Measurements from ENCODE around the gene SLC5A1. TPM values are rescaled to one million over a fixed set of nuclear protein-coding genes. Genes with fewer than 3 reads are reported as not detected.

The SLC5A1 gene
- total RNA-seq, 4 donors from 2014 or later = 0.38 to 20.6 (median 11.3) TPM

- no peak for DNase-seq
- Histone ChIP-seq H3K9me3 (no peaks in the 10 kb centered on the region), H3K36me3 (no peaks in the 10 kb centered on the region), H3K4me1 (no peaks in the 10 kb centered on the region), H3K4me3 (no peak overlapping the region), H3K27me3 (peaks cover 0 to 28% (median 0%) of the 10 kb centered on the region in 4 donors), H3K27ac (no peak overlapping the region)
- no peak for TF ChIP-seq POLR2A (IDR thresholded peaks at IDR 0.05)
- TF ChIP-seq, protein P1, sequence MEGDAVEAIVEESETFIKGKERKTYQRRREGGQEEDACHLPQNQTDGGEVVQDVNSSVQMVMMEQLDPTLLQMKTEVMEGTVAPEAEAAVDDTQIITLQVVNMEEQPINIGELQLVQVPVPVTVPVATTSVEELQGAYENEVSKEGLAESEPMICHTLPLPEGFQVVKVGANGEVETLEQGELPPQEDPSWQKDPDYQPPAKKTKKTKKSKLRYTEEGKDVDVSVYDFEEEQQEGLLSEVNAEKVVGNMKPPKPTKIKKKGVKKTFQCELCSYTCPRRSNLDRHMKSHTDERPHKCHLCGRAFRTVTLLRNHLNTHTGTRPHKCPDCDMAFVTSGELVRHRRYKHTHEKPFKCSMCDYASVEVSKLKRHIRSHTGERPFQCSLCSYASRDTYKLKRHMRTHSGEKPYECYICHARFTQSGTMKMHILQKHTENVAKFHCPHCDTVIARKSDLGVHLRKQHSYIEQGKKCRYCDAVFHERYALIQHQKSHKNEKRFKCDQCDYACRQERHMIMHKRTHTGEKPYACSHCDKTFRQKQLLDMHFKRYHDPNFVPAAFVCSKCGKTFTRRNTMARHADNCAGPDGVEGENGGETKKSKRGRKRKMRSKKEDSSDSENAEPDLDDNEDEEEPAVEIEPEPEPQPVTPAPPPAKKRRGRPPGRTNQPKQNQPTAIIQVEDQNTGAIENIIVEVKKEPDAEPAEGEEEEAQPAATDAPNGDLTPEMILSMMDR (IDR thresholded peaks at IDR 0.05) = no peak
- intact Hi-C loops (cut with DNase I) = no loop called here
- 56 to 61% methylated on average over 4 of the region's 4 CpGs for WGBS, 2 donors
These were observed 26.7 kb downstream of the SLC5A1 start for GRCh38 chr22:32069579-32070372.

GRCh38 chr22:32073262-32073661 is 30.2 kb downstream of the SLC5A1 start:
- no peak for TF ChIP-seq POLR2A (IDR thresholded peaks at IDR 0.05)
- TF ChIP-seq, protein P1 (IDR thresholded peaks at IDR 0.05) = no peak
- peaks cover 0 to 29% (median 0%) of the 10 kb centered on the region in 4 donors for H3K27me3 ChIP-seq
- DNase-seq = no peak
- H3K27ac ChIP-seq = no peak overlapping the region
- 74 to 78% methylated on average over 7 of the region's 7 CpGs for WGBS, 2 donors
- no peaks in the 10 kb centered on the region for H3K4me1 ChIP-seq
- no peaks in the 10 kb centered on the region for H3K9me3 ChIP-seq
- no peaks in the 10 kb centered on the region for H3K36me3 ChIP-seq
- H3K4me3 ChIP-seq = no peak overlapping the region
- intact Hi-C loops (cut with DNase I) = no loop called here

DNA sequence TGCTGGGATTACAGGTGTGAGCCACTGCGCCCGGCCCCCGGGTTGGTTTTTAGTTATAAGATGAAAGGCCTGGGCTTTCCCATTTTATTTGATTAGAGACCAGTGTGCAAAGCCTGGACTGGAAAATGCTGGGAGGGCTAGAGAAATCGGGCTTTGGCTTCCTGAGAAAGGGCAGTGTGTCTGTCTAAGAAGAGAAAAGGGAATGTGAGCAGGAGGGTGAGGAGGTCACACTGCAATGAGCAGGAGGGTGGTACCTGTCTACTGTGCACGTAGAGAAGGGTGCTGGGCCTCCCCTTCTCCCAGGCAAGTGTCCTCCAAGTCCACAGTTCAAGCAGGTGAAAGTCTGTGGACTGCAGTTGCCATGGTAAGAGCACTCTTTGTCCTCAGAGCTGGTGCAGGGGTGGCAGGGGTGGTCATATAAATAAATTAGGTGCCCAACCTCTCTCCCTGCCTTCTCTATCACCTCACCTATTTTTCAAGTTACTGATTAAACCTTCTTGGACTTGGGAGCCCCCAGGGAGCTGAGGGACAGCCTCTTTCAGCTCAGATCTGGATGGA is 30.8 kb downstream of the SLC5A1 start:
- no peak overlapping the region for H3K27ac ChIP-seq
- WGBS, 2 donors = 67 to 76% methylated on average over 1 to 5 of the region's 5 CpGs

DNA sequence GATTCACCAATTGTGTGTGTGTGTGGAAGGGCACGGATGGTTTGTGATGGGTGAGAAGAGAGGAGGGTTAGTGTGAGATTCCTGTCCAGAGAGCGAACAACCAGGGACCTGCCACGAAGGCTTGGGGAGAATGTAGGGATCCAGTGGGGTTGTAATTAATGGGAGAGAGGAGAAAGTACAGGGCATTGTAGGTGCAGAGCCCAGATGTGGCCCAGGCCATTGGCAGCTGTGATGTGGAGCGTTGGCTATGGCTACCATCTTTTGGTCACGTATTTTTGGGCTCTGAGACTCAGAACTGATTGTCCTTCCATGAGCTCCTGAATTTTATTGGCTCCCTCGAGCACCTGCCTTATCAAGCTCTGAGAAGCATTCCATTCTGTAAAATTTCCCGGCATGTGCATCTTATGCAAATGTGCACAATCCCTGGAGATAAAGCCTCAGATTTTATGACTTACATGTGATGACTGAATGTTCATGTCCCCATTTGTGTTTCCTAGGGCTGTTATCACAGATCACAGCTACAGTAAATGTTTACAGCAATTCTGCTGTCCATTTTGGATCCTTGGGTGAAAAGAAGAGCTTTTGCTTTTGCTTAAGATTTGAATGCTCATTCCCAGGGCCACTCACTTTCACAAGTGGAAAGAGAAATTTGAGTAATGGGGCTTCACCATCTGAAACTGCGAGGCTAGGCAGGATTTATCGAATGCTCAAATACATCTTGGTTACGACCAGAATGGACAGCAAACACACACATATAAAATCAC is 33.1 kb downstream of the SLC5A1 start:
- DNase-seq = no peak
- TF ChIP-seq, protein P1 (IDR thresholded peaks at IDR 0.05) = no peak
- no peaks in the 10 kb centered on the region for H3K4me1 ChIP-seq
- no peaks in the 10 kb centered on the region for H3K36me3 ChIP-seq
- no peak overlapping the region for H3K4me3 ChIP-seq
- no peaks in the 10 kb centered on the region for H3K9me3 ChIP-seq
- 78 to 79% methylated on average over 10 of the region's 10 CpGs for WGBS, 2 donors
- peaks cover 0 to 28% (median 0%) of the 10 kb centered on the region in 4 donors for H3K27me3 ChIP-seq
- intact Hi-C loops (cut with DNase I) = no loop called here
- H3K27ac ChIP-seq = no peak overlapping the region

More for the DNA sequence above, 30.8 kb downstream of the SLC5A1 start:
- H3K4me1 ChIP-seq = no peaks in the 10 kb centered on the region
- intact Hi-C loops (cut with DNase I) = no loop called here
- no peaks in the 10 kb centered on the region for H3K9me3 ChIP-seq
- H3K4me3 ChIP-seq = no peak overlapping the region
- no peaks in the 10 kb centered on the region for H3K36me3 ChIP-seq
- TF ChIP-seq, protein P1 (IDR thresholded peaks at IDR 0.05) = no peak
- no peak for TF ChIP-seq POLR2A (IDR thresholded peaks at IDR 0.05)
- no peak for DNase-seq
- peaks cover 0 to 29% (median 0%) of the 10 kb centered on the region in 4 donors for H3K27me3 ChIP-seq

- no peaks in the 10 kb centered on the region for H3K9me3 ChIP-seq
- H3K4me1 ChIP-seq = no peaks in the 10 kb centered on the region
- no peaks in the 10 kb centered on the region for H3K36me3 ChIP-seq
- TF ChIP-seq POLR2A (IDR thresholded peaks at IDR 0.05) = no peak
- TF ChIP-seq, protein P1 (IDR thresholded peaks at IDR 0.05) = no peak
- intact Hi-C loops (cut with DNase I) = no loop called here
- DNase-seq = no peak
- H3K27me3 ChIP-seq = peaks cover 0 to 22% (median 0%) of the 10 kb centered on the region in 4 donors
- H3K4me3 ChIP-seq = no peak overlapping the region
- 22 to 32% methylated on average over 6 of the region's 6 CpGs for WGBS, 2 donors
- no peak overlapping the region for H3K27ac ChIP-seq
These were observed 33.7 kb downstream of the SLC5A1 start for GRCh38 chr22:32076761-32077084.
